Common myeloid progenitor, CD34-positive (primary cell): ENCODE measurements around the gene ETS1.

Experiments
- CTCF ChIA-PET: fragments of 350-600 bp; sonication (Branson Sonifier 250); formaldehyde crosslinking; loops from one replicate; lab custom pipeline; 2021; ENCODE audit warnings: antibody characterized with exemption; lab: Charles Lee
- POLR2A ChIA-PET: fragments of 350-600 bp; sonication (Branson Sonifier 250); formaldehyde crosslinking; loops from one replicate; lab custom pipeline; 2021; ENCODE audit warnings: antibody characterized with exemption; lab: Charles Lee
- DNase-seq, 3 donors: peaks; one replicate each; pipeline versions ENCODE4 v3.0.0 to v3.0.0-alpha.2; 2013
- H3K27ac ChIP-seq, 2 experiments: 1 replicate in 1 of 2; 2 replicates in 1 of 2; pipeline ENCODE4 v1.7.0; 2013; ENCODE audit warnings: inconsistent platforms in 2 of 2, low read length in 2 of 2, mild to moderate bottlenecking in 2 of 2, low read depth in 1 of 2, moderate library complexity in 1 of 2; ENCODE audit not compliant: severe bottlenecking in 2 of 2, insufficient read depth in 1 of 2, poor library complexity in 1 of 2
- H3K27me3 ChIP-seq, 5 experiments: replicated peaks in 2 of 5; 1 replicate in 3 of 5; 2 replicates in 2 of 5; pipeline versions ENCODE4 v1.6.1 to v1.7.0; 2013; ENCODE audit warnings: low read length in 4 of 5, mild to moderate bottlenecking in 2 of 5, moderate library complexity in 2 of 5, inconsistent platforms in 1 of 5; ENCODE audit not compliant: insufficient read depth in 5 of 5, control insufficient read depth in 4 of 5
- H3K36me3 ChIP-seq, 4 experiments: 1 replicate in 2 of 4; 2 replicates in 2 of 4; pipeline versions ENCODE4 v1.6.1 to v1.7.0; 2013; ENCODE audit warnings: low read length in 3 of 4, control low read depth in 1 of 4, mild to moderate bottlenecking in 1 of 4; ENCODE audit not compliant: control insufficient read depth in 4 of 4, insufficient read depth in 4 of 4
- H3K4me1 ChIP-seq, 4 experiments: 1 replicate in 3 of 4; 2 replicates in 1 of 4; pipeline versions ENCODE4 v1.6.1 to v1.7.1; 2013; ENCODE audit warnings: low read length in 3 of 4, mild to moderate bottlenecking in 3 of 4, control low read depth in 1 of 4, inconsistent platforms in 1 of 4, moderate library complexity in 1 of 4; ENCODE audit not compliant: control insufficient read depth in 4 of 4, insufficient read depth in 4 of 4; ENCODE audit errors: control extremely low read depth in 1 of 4
- H3K4me3 ChIP-seq, 7 experiments: 1 replicate in 4 of 7; 2 replicates in 3 of 7; pipeline versions ENCODE4 v1.5.1 to v1.7.0; 2013; ENCODE audit warnings: mild to moderate bottlenecking in 7 of 7, low read length in 6 of 7, moderate library complexity in 6 of 7, inconsistent platforms in 2 of 7, low read depth in 2 of 7, control low read depth in 1 of 7; ENCODE audit not compliant: insufficient read depth in 4 of 7, control insufficient read depth in 1 of 7; ENCODE audit errors: extremely low read depth in 1 of 7
- H3K9me3 ChIP-seq, 5 experiments: 1 replicate in 4 of 5; 2 replicates in 1 of 5; pipeline versions ENCODE4 v1.6.1 to v1.7.1; 2013; ENCODE audit warnings: low read length in 4 of 5, mild to moderate bottlenecking in 2 of 5, inconsistent platforms in 1 of 5, low read depth in 1 of 5, moderate library complexity in 1 of 5; ENCODE audit not compliant: control insufficient read depth in 4 of 5, insufficient read depth in 2 of 5; ENCODE audit errors: control extremely low read depth in 1 of 5
- WGBS: methylation state at CpG from one replicate; pipeline ENCODE4 v1.1.5; 2013; ENCODE audit not compliant: insufficient coverage; 5-methylcytosine and 5-hydroxymethylcytosine counted together

Gene ETS1

GRCh38 chr11:128581561-128582272 lies 5.6 kb downstream of the ETS1 start:
- Histone ChIP-seq H3K36me3 (no peaks in the 10 kb centered on the region), H3K4me1 (peaks cover 7 to 15% (median 10%) of the 10 kb centered on the region in 4 experiments), H3K9me3 (no peaks in the 10 kb centered on the region), H3K4me3 (no peak overlapping the region), H3K27ac (no peak overlapping the region), H3K27me3 (no peaks in the 10 kb centered on the region)
- no peak for DNase-seq
- ChIA-PET CTCF (no interaction called here), POLR2A (no interaction called here)
- WGBS: 100% methylated on average over 3 of the region's 7 CpGs

- ChIA-PET CTCF (interaction anchor here (1.1 to 1.8 kb wide), 2 partner anchors 11 to 23 kb away, joined by 5 to 7 read pairs; no protein-coding TSS in a partner anchor), POLR2A (interaction anchor here (0.6 kb wide), 1 partner anchor 59 kb away, joined by 5 read pairs; no protein-coding TSS in a partner anchor)
- DNase-seq: peak in 1 of 3 donors; percentile 31
- 71% methylated on average over 1 of the region's 2 CpGs for WGBS
- H3K9me3 ChIP-seq: no peaks in the 10 kb centered on the region
- H3K27me3 ChIP-seq: no peaks in the 10 kb centered on the region
- no peaks in the 10 kb centered on the region for H3K36me3 ChIP-seq
- H3K4me3 ChIP-seq: no peak overlapping the region
- H3K4me1 ChIP-seq: peaks cover 13 to 23% (median 18%) of the 10 kb centered on the region in 4 experiments
- no peak overlapping the region for H3K27ac ChIP-seq
Measured at GRCh38 chr11:128580612-128581011, 6.7 kb downstream of the ETS1 start.

GRCh38 chr11:128579798-128580504 lies 7.4 kb downstream of the ETS1 start:
- no peak overlapping the region for H3K27ac ChIP-seq
- POLR2A ChIA-PET: interaction anchor here (0.6 kb wide), 1 partner anchor 59 kb away, joined by 5 read pairs; no protein-coding TSS in a partner anchor
- H3K9me3 ChIP-seq: no peaks in the 10 kb centered on the region
- H3K4me1 ChIP-seq: peaks cover 19 to 29% (median 25%) of the 10 kb centered on the region in 4 experiments
- DNase-seq: peak in 1 of 3 donors; percentile 31
- no peak overlapping the region for H3K4me3 ChIP-seq
- no peaks in the 10 kb centered on the region for H3K27me3 ChIP-seq
- no peaks in the 10 kb centered on the region for H3K36me3 ChIP-seq
- no CpG with 5 or more reads among the region's 4 CpGs for WGBS
- CTCF ChIA-PET: interaction anchor here (1.1 to 1.8 kb wide), 3 partner anchors 11 to 29 kb away, joined by 3 to 7 read pairs (median 5); no protein-coding TSS in a partner anchor

GRCh38 chr11:128576555-128576954 lies 10.8 kb downstream of the ETS1 start:
- peak overlapping the region in 2 of 7 experiments; percentile 13 to 29 for H3K4me3 ChIP-seq

GRCh38 chr11:128575961-128576350 lies 11.4 kb downstream of the ETS1 start:
- Histone ChIP-seq H3K9me3 (peaks cover 0 to 4% (median 0%) of the 10 kb centered on the region in 5 experiments), H3K36me3 (no peaks in the 10 kb centered on the region), H3K27me3 (no peaks in the 10 kb centered on the region), H3K4me3 (peak overlapping the region in 3 of 7 experiments; percentile 12 to 51 (median 29)), H3K27ac (no peak overlapping the region), H3K4me1 (peaks cover 20 to 37% (median 24%) of the 10 kb centered on the region in 4 experiments)
- DNase-seq: peak in 2 of 3 donors; percentile 67 to 72
- ChIA-PET CTCF (interaction anchor here (0.8 to 1.4 kb wide), 3 partner anchors 14 to 51 kb away, joined by 3 to 5 read pairs (median 3); no protein-coding TSS in a partner anchor), POLR2A (interaction anchor here (0.9 kb wide), 1 partner anchor 46 kb away, joined by 3 read pairs; no protein-coding TSS in a partner anchor)
- WGBS: 0% methylated on average over 1 of the region's 4 CpGs

More at GRCh38 chr11:128576555-128576954, 10.8 kb downstream of the ETS1 start:
- Histone ChIP-seq H3K4me1 (peaks cover 20 to 37% (median 24%) of the 10 kb centered on the region in 4 experiments), H3K27me3 (no peaks in the 10 kb centered on the region), H3K9me3 (peaks cover 0 to 4% (median 0%) of the 10 kb centered on the region in 5 experiments), H3K27ac (no peak overlapping the region), H3K36me3 (no peaks in the 10 kb centered on the region)
- ChIA-PET CTCF (interaction anchor here (0.6 to 1.4 kb wide), 5 partner anchors 15 to 54 kb away, joined by 3 to 5 read pairs (median 3); no protein-coding TSS in a partner anchor), POLR2A (interaction anchor here (0.9 kb wide), 1 partner anchor 45 kb away, joined by 3 read pairs; no protein-coding TSS in a partner anchor)
- DNase-seq: no peak
- WGBS: 89% methylated on average over 8 of the region's 8 CpGs

GRCh38 chr11:128575174-128575960 lies 12.0 kb downstream of the ETS1 start:
- Histone ChIP-seq H3K4me1 (peaks cover 20 to 37% (median 24%) of the 10 kb centered on the region in 4 experiments), H3K9me3 (peaks cover 0 to 4% (median 0%) of the 10 kb centered on the region in 5 experiments), H3K36me3 (no peaks in the 10 kb centered on the region), H3K4me3 (peak overlapping the region in 3 of 7 experiments; percentile 12 to 51 (median 16)), H3K27me3 (no peaks in the 10 kb centered on the region), H3K27ac (no peak overlapping the region)
- CTCF ChIA-PET: interaction anchor here (1.2 to 1.4 kb wide), 3 partner anchors 14 to 55 kb away, joined by 3 to 5 read pairs (median 3); no protein-coding TSS in a partner anchor
- 17% methylated on average over 1 of the region's 9 CpGs for WGBS
- peak; percentile 56 to 79 (median 76) for DNase-seq
- POLR2A ChIA-PET: interaction anchor here (0.9 kb wide), 1 partner anchor 46 kb away, joined by 3 read pairs; no protein-coding TSS in a partner anchor
